Measurements from ENCODE around the gene MRPL49. TPM values are rescaled to one million over a fixed set of nuclear protein-coding genes. Genes with fewer than 3 reads are reported as not detected.

Gene MRPL49
- total and polyA plus RNA-seq, 2 of the 13 experiments (the other 11 are each of a cell fraction or from before 2014, with no cell fraction given), result 39.2 to 53.3 TPM

DNA sequence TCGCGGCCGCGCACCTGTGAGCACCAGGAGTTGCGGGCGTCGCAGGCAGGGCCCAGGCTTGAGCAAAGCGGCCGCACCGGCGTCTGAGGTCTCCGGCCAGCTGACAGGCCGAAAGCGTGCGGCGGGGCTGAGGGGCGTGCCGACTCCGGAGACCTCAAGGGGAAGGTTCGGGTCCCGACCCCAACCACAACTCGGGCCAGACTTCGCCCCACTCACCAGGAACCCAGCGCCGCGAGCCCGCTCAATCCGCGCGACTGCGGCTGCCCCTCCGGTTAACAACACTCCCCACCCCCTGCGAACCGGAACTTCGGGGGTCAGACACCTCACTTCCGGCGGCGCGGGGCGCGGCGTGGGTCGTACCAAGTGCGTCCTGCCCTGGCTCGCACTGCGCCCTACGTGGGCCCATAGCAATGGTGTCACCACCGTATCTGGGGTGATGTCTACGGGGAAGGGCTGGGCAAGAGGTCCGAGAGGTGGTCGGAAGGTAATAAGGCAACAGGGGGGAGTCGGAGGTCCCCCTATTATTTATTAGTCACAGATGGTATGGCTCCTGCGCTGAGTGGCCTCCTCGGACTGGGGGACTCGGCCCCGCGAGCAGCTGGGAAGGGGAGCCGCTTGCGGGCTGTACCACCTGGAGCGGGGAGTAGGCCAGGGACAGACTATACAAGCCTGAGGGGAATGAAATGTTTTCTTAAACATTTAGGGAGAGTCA, 12.3 kb downstream of the MRPL49 start, which contains the start of gene SYVN1 (continued):
- no peak; the same call in 1 of the 2 replicates for TF ChIP-seq SMAD3 (CRISPR knock-in tag; IDR thresholded peaks at IDR 0.05)
- TF ChIP-seq ZBTB42 (CRISPR knock-in tag; IDR thresholded peaks at IDR 0.05), result no peak
- no peak for TF ChIP-seq ZSCAN9 (CRISPR knock-in tag; IDR thresholded peaks at IDR 0.05; ENCODE audit: borderline replicate concordance)
- no peak for TF ChIP-seq RFXANK (CRISPR knock-in tag; IDR thresholded peaks at IDR 0.05)
- TF ChIP-seq ZNF879 (CRISPR knock-in tag; IDR thresholded peaks at IDR 0.05), result no peak
- no peak for TF ChIP-seq ZNF253 (CRISPR knock-in tag; IDR thresholded peaks at IDR 0.05; ENCODE audit: borderline replicate concordance)
- TF ChIP-seq ESRRA (CRISPR knock-in tag; IDR thresholded peaks at IDR 0.05; ENCODE audit: low read depth), result peak; percentile 49; the same call in 1 of the 2 replicates
- TF ChIP-seq, protein P1, sequence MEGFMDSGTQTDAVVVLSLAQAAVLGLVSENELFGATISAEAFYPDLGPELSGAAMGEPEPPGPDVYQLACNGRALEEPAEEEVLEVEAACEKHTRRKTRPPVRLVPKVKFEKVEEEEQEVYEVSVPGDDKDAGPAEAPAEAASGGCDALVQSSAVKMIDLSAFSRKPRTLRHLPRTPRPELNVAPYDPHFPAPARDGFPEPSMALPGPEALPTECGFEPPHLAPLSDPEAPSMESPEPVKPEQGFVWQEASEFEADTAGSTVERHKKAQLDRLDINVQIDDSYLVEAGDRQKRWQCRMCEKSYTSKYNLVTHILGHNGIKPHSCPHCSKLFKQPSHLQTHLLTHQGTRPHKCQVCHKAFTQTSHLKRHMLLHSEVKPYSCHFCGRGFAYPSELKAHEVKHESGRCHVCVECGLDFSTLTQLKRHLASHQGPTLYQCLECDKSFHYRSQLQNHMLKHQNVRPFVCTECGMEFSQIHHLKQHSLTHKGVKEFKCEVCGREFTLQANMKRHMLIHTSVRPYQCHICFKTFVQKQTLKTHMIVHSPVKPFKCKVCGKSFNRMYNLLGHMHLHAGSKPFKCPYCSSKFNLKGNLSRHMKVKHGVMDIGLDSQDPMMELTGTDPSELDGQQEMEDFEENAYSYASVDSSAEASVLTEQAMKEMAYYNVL (CRISPR knock-in tag; IDR thresholded peaks at IDR 0.05; ENCODE audit: borderline replicate concordance), result 0 out of 2 replicates have a peak, but pooled peaks have one; percentile 72
- no peak for TF ChIP-seq NBN (conservative IDR thresholded peaks at IDR 0.05)
- TF ChIP-seq SRF (IDR thresholded peaks at IDR 0.05; ENCODE audit: low read depth, low read length), result no peak
- peak; percentile 24 for TF ChIP-seq PHF5A (CRISPR knock-in tag; IDR thresholded peaks at IDR 0.05; ENCODE audit: low read depth, unreplicated experiment)
- TF ChIP-seq, protein P2, sequence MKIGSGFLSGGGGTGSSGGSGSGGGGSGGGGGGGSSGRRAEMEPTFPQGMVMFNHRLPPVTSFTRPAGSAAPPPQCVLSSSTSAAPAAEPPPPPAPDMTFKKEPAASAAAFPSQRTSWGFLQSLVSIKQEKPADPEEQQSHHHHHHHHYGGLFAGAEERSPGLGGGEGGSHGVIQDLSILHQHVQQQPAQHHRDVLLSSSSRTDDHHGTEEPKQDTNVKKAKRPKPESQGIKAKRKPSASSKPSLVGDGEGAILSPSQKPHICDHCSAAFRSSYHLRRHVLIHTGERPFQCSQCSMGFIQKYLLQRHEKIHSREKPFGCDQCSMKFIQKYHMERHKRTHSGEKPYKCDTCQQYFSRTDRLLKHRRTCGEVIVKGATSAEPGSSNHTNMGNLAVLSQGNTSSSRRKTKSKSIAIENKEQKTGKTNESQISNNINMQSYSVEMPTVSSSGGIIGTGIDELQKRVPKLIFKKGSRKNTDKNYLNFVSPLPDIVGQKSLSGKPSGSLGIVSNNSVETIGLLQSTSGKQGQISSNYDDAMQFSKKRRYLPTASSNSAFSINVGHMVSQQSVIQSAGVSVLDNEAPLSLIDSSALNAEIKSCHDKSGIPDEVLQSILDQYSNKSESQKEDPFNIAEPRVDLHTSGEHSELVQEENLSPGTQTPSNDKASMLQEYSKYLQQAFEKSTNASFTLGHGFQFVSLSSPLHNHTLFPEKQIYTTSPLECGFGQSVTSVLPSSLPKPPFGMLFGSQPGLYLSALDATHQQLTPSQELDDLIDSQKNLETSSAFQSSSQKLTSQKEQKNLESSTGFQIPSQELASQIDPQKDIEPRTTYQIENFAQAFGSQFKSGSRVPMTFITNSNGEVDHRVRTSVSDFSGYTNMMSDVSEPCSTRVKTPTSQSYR (CRISPR knock-in tag; IDR thresholded peaks at IDR 0.05; ENCODE audit: borderline replicate concordance), result peak; percentile 72; the same call in 1 of the 2 replicates
- TF ChIP-seq ZNF367 (CRISPR knock-in tag; IDR thresholded peaks at IDR 0.05; ENCODE audit: borderline replicate concordance), result no peak
- no peak for TF ChIP-seq TEAD2 (CRISPR knock-in tag; IDR thresholded peaks at IDR 0.05)
- TF ChIP-seq, protein P3, sequence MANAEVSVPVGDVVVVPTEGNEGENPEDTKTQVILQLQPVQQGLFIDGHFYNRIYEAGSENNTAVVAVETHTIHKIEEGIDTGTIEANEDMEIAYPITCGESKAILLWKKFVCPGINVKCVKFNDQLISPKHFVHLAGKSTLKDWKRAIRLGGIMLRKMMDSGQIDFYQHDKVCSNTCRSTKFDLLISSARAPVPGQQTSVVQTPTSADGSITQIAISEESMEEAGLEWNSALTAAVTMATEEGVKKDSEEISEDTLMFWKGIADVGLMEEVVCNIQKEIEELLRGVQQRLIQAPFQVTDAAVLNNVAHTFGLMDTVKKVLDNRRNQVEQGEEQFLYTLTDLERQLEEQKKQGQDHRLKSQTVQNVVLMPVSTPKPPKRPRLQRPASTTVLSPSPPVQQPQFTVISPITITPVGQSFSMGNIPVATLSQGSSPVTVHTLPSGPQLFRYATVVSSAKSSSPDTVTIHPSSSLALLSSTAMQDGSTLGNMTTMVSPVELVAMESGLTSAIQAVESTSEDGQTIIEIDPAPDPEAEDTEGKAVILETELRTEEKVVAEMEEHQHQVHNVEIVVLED (CRISPR knock-in tag; IDR thresholded peaks at IDR 0.05; ENCODE audit: borderline replicate concordance), result peak; percentile 95
- TF ChIP-seq FOXP1 (IDR thresholded peaks at IDR 0.05), result no peak
- TF ChIP-seq FOXP1 (CRISPR knock-in tag; IDR thresholded peaks at IDR 0.05), result no peak
- TF ChIP-seq PHB2 (IDR thresholded peaks at IDR 0.05; ENCODE audit: partially characterized antibody), result no peak
- TF ChIP-seq, protein P4, sequence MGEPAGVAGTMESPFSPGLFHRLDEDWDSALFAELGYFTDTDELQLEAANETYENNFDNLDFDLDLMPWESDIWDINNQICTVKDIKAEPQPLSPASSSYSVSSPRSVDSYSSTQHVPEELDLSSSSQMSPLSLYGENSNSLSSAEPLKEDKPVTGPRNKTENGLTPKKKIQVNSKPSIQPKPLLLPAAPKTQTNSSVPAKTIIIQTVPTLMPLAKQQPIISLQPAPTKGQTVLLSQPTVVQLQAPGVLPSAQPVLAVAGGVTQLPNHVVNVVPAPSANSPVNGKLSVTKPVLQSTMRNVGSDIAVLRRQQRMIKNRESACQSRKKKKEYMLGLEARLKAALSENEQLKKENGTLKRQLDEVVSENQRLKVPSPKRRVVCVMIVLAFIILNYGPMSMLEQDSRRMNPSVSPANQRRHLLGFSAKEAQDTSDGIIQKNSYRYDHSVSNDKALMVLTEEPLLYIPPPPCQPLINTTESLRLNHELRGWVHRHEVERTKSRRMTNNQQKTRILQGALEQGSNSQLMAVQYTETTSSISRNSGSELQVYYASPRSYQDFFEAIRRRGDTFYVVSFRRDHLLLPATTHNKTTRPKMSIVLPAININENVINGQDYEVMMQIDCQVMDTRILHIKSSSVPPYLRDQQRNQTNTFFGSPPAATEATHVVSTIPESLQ (CRISPR knock-in tag; conservative IDR thresholded peaks at IDR 0.05), result no peak
- 0 out of 2 replicates have a peak, but pooled peaks have one; percentile 53 for TF ChIP-seq ZNF75D (CRISPR knock-in tag; IDR thresholded peaks at IDR 0.05; ENCODE audit: borderline replicate concordance)

All from HepG2 (cell line).